ENCODE measurements around the gene HOXC6. TPM values are rescaled to one million over a fixed set of nuclear protein-coding genes. Genes with fewer than 3 reads are reported as not detected.

The HOXC6 gene
- total and polyA plus RNA-seq, 9 of the 15 experiments (the other 6 are each of a cell fraction or from before 2014, with no cell fraction given): 0.06 to 4.0 (median 1.4) TPM

GRCh38 chr12:53994264-53995001, 33.8 kb upstream of the HOXC6 start (continued):
- TF ChIP-seq MNT (conservative IDR thresholded peaks at IDR 0.05) (peak in 1 of 2 experiments; percentile 38; a peak in 1 of 4 replicates), MGA (IDR thresholded peaks at IDR 0.05) (peak; percentile 7), ETS2 (tag; IDR thresholded peaks at IDR 0.05; ENCODE audit: borderline replicate concordance, poor library complexity, severe bottlenecking) (no peak), CTCFL (IDR thresholded peaks at IDR 0.05; ENCODE audit: borderline replicate concordance, insufficient read depth, low read depth, low read length, poor library complexity, severe bottlenecking) (no peak), ADNP (tag; IDR thresholded peaks at IDR 0.05) (no peak), MAZ (CRISPR knock-in tag; conservative IDR thresholded peaks at IDR 0.05 in 1 of 2, IDR thresholded peaks at IDR 0.05 in 1 of 2) (peak; percentile 53 to 80), STAG1 (CRISPR knock-in tag; IDR thresholded peaks at IDR 0.05; ENCODE audit: borderline replicate concordance) (no peak), ZFP1 (CRISPR knock-in tag; IDR thresholded peaks at IDR 0.05) (no peak), HES1 (IDR thresholded peaks at IDR 0.05; ENCODE audit: low read depth) (0 out of 2 replicates have a peak, but pooled peaks have one; percentile 26), BCOR (IDR thresholded peaks at IDR 0.05) (peak; percentile 41; the same call in 1 of the 2 replicates)
